Loucy (cell line): Measurements from ENCODE around the gene TMEM232.

ENCODE experiments used
- H2AFZ ChIP-seq: fragments of 200-600 bp; sonication (generic); 2 replicates; pipeline ENCODE4 v1.6.0; 2016; ENCODE audit warnings: antibody characterized with exemption, mild to moderate bottlenecking, low read length, moderate library complexity
- H3F3A ChIP-seq: fragments of 200-600 bp; 2 replicates; pipeline ENCODE4 v1.6.0; 2016; ENCODE audit warnings: antibody characterized with exemption, low read depth, mild to moderate bottlenecking
- H3K27me3 ChIP-seq: fragments of 200-600 bp; sonication (generic); 2 replicates; pipeline ENCODE4 v1.6.1; 2014; ENCODE audit warnings: low read length, mild to moderate bottlenecking; ENCODE audit not compliant: insufficient read depth, poor library complexity, severe bottlenecking
- H3K36me3 ChIP-seq: fragments of 200-600 bp; sonication (generic); 2 replicates; pipeline ENCODE4 v1.6.1; 2016; ENCODE audit warnings: low read length; ENCODE audit not compliant: insufficient read depth
- H3K4me1 ChIP-seq: fragments of 200-600 bp; sonication (generic); 2 replicates; pipeline ENCODE4 v1.5.1; 2014; ENCODE audit warnings: low read length, mild to moderate bottlenecking; ENCODE audit not compliant: insufficient read depth, poor library complexity, severe bottlenecking
- H3K4me2 ChIP-seq: fragments of 200-600 bp; sonication (generic); 2 replicates; pipeline ENCODE4 v1.6.0; 2014; ENCODE audit warnings: antibody characterized with exemption, low read length, low read depth, mild to moderate bottlenecking; ENCODE audit not compliant: poor library complexity, severe bottlenecking
- H3K4me3 ChIP-seq: fragments of 200-600 bp; sonication (generic); 2 replicates; pipeline ENCODE4 v1.5.1; 2014; ENCODE audit warnings: low read length, mild to moderate bottlenecking, mixed read lengths; ENCODE audit not compliant: poor library complexity, severe bottlenecking
- H3K79me2 ChIP-seq: fragments of 200-600 bp; sonication (generic); 2 replicates; pipeline ENCODE4 v1.6.1; 2014; ENCODE audit warnings: low read length; ENCODE audit not compliant: insufficient read depth
- H3K9ac ChIP-seq: fragments of 200-600 bp; sonication (generic); 2 replicates; pipeline ENCODE4 v1.6.0; 2014; ENCODE audit warnings: mild to moderate bottlenecking, low read depth, low read length, moderate library complexity; ENCODE audit not compliant: poor library complexity, severe bottlenecking
- H3K9me2 ChIP-seq: fragments of 200-600 bp; sonication (generic); replicated peaks from 2 replicates; pipeline ENCODE4 v1.6.1; 2016; ENCODE audit warnings: low read depth, low read length, mixed read lengths
- H3K9me3 ChIP-seq: fragments of 200-600 bp; sonication (generic); 2 replicates; pipeline ENCODE4 v1.6.1; 2014; ENCODE audit warnings: mild to moderate bottlenecking, antibody characterized with exemption, low read length, low read depth; ENCODE audit not compliant: insufficient read depth
- H4K20me1 ChIP-seq: fragments of 200-600 bp; sonication (generic); 2 replicates; pipeline ENCODE4 v1.6.0; 2014; ENCODE audit warnings: antibody characterized with exemption, low read length, mild to moderate bottlenecking; ENCODE audit not compliant: insufficient read depth, poor library complexity, severe bottlenecking
- EZH2phosphoT487 ChIP-seq: fragments of 200-600 bp; IDR thresholded peaks from 2 replicates; pipeline ENCODE4 v1.6.1; 2018; ENCODE audit warnings: antibody characterized with exemption, mild to moderate bottlenecking, moderate library complexity, borderline replicate concordance
- TF ChIP-seq, protein P1 (sequence below): fragments of 200-600 bp; sonication (generic); conservative IDR thresholded peaks from 2 replicates; pipeline ENCODE4 v1.5.1; 2014; ENCODE audit warnings: mild to moderate bottlenecking, antibody characterized with exemption, low read length

The TMEM232 gene

DNA sequence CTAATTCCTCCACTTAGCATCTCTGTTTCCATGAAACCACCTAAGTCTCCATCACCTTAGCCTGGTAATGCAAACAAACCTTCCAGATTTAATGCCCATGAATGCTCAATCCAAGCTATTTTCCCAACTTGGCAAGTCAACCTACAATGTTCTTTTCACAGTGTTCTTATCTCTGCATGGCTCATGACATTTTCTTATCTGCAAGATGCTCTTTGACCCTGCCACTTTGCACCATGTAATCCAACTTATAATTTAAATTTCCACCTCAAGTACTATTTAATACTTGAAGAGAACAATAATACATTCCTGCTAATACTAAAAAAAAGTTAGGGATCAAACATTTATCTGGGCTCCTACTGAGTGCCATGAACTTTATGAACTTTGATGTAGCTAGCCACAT lies 164.3 kb downstream of the TMEM232 start:
- Histone ChIP-seq H3K9me3 (no peaks in the 10 kb centered on the region), H3K27me3 (no peaks in the 10 kb centered on the region), H3K9ac (no peak overlapping the region), H4K20me1 (no peaks in the 10 kb centered on the region), H2AFZ (no peak overlapping the region), H3K4me3 (no peak overlapping the region), H3K79me2 (no peaks in the 10 kb centered on the region), H3K9me2 (no peaks in the 10 kb centered on the region), H3K4me2 (no peak overlapping the region), H3F3A (no peaks in the 10 kb centered on the region), H3K4me1 (no peaks in the 10 kb centered on the region), H3K36me3 (no peaks in the 10 kb centered on the region)
- no peak for TF ChIP-seq EZH2phosphoT487
- TF ChIP-seq, protein P1, sequence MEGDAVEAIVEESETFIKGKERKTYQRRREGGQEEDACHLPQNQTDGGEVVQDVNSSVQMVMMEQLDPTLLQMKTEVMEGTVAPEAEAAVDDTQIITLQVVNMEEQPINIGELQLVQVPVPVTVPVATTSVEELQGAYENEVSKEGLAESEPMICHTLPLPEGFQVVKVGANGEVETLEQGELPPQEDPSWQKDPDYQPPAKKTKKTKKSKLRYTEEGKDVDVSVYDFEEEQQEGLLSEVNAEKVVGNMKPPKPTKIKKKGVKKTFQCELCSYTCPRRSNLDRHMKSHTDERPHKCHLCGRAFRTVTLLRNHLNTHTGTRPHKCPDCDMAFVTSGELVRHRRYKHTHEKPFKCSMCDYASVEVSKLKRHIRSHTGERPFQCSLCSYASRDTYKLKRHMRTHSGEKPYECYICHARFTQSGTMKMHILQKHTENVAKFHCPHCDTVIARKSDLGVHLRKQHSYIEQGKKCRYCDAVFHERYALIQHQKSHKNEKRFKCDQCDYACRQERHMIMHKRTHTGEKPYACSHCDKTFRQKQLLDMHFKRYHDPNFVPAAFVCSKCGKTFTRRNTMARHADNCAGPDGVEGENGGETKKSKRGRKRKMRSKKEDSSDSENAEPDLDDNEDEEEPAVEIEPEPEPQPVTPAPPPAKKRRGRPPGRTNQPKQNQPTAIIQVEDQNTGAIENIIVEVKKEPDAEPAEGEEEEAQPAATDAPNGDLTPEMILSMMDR, result no peak

DNA sequence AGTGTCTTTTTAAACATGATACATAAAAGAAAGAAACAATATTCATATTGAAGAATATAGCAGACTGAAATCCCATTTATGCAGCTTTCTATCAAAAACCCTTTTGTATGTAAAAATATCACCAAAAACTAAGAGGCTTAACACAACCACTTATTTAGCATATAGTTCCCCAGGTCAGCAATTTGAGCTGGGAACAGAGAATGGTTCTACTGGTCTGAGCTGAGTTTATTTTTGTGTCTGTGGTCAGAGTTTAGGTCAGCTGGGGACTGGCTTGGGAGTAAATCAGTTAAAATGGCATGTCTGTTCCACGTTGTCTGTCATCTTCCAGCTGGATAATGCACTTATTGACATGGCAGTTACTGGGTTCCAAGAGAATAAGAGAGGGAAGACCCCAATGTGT lies 165.0 kb downstream of the TMEM232 start:
- Histone ChIP-seq H3K36me3 (no peaks in the 10 kb centered on the region), H3K9ac (no peak overlapping the region), H4K20me1 (no peaks in the 10 kb centered on the region), H2AFZ (no peak overlapping the region), H3K4me3 (no peak overlapping the region), H3K27me3 (no peaks in the 10 kb centered on the region), H3K79me2 (no peaks in the 10 kb centered on the region), H3K9me2 (no peaks in the 10 kb centered on the region), H3K4me1 (no peaks in the 10 kb centered on the region), H3K9me3 (no peaks in the 10 kb centered on the region), H3K4me2 (no peak overlapping the region), H3F3A (no peaks in the 10 kb centered on the region)
- TF ChIP-seq EZH2phosphoT487, result no peak
- TF ChIP-seq, protein P1, result no peak

DNA sequence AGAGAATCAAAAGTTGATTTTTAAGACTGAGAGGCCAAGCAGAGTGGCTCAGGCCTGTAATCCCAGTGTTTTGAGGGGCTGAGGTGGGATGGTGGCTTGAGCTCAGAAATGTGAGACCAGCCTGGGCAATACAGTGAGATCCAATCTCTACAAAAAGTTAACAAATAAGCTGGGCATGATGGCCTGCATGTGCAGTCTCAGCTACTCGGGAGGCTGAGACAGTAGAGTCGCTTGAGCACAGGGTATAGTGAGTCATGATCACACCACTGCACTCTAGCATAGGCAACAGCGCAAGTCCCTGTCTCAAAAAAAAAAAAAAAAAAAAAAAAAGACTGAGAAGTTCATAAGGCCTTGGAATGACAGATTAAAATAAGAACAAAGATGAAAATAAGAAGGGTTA lies 177.2 kb downstream of the TMEM232 start:
- Histone ChIP-seq H3K4me2 (no peak overlapping the region), H2AFZ (no peak overlapping the region), H3K79me2 (no peaks in the 10 kb centered on the region), H3K9me2 (no peaks in the 10 kb centered on the region), H4K20me1 (no peaks in the 10 kb centered on the region), H3K9me3 (no peaks in the 10 kb centered on the region), H3K4me3 (no peak overlapping the region), H3F3A (no peaks in the 10 kb centered on the region), H3K4me1 (no peaks in the 10 kb centered on the region), H3K27me3 (no peaks in the 10 kb centered on the region), H3K9ac (no peak overlapping the region), H3K36me3 (no peaks in the 10 kb centered on the region)
- TF ChIP-seq, protein P1, result no peak
- TF ChIP-seq EZH2phosphoT487, result no peak
